Lung (tissue), 12 donors: Measurements from ENCODE around the gene SVIL. TPM values are rescaled to one million over a fixed set of nuclear protein-coding genes. Genes with fewer than 3 reads are reported as not detected.
"Not testable (repeated sequence)": the region's sequence is repeated elsewhere in the genome, so short reads cannot be mapped to it uniquely, and the experiment has no call there.

Experiments used
- ATAC-seq: fragments of 200-7000 bp; cut with Tn5 transposase; one replicate; pipeline ENCODE4 v1.9.1; 2020; ENCODE audit warnings: moderate number of reproducible peaks; ENCODE audit not compliant: insufficient read depth, low FRiP score
- DNase-seq, 3 donors: peaks; one replicate each; pipeline ENCODE4 v3.0.0-alpha.2; 2013 to 2017
- H3K27ac ChIP-seq, 2 donors: one replicate each; pipeline ENCODE4 v1.5.1; 2013; ENCODE audit warnings: mild to moderate bottlenecking in 2 of 2, moderate library complexity in 2 of 2, control low read depth in 1 of 2, inconsistent platforms in 1 of 2, low read depth in 1 of 2, low read length in 1 of 2
- H3K27me3 ChIP-seq, 3 donors: one replicate each; pipeline ENCODE4 v1.5.1; 2013; ENCODE audit warnings: low read length in 2 of 3; ENCODE audit not compliant: control insufficient read depth in 3 of 3, insufficient read depth in 3 of 3
- H3K36me3 ChIP-seq, 4 donors: one replicate each; pipeline ENCODE4 v1.5.1; 2013; ENCODE audit warnings: low read length in 4 of 4, mild to moderate bottlenecking in 1 of 4, moderate library complexity in 1 of 4; ENCODE audit not compliant: control insufficient read depth in 4 of 4, insufficient read depth in 4 of 4
- H3K4me1 ChIP-seq, 5 donors: one replicate each; pipeline ENCODE4 v1.5.1; 2013; ENCODE audit warnings: low read length in 5 of 5, mild to moderate bottlenecking in 2 of 5, moderate library complexity in 1 of 5; ENCODE audit not compliant: control insufficient read depth in 5 of 5, insufficient read depth in 5 of 5
- H3K4me3 ChIP-seq: one replicate; pipeline ENCODE4 v1.5.1; 2013; ENCODE audit warnings: mild to moderate bottlenecking, control low read depth, moderate library complexity
- H3K9ac ChIP-seq, 2 donors: one replicate each; pipeline ENCODE4 v1.5.1; 2013; ENCODE audit warnings: low read length in 2 of 2, control low read depth in 1 of 2; ENCODE audit not compliant: insufficient read depth in 1 of 2
- H3K9me3 ChIP-seq, 4 donors: one replicate each; pipeline ENCODE4 v1.5.1; 2013; ENCODE audit warnings: low read length in 3 of 4, mild to moderate bottlenecking in 1 of 4, moderate library complexity in 1 of 4; ENCODE audit not compliant: control insufficient read depth in 4 of 4, insufficient read depth in 3 of 4
- CTCF ChIP-seq: IDR thresholded peaks from 2 replicates; pipeline ENCODE4 v1.5.1; 2012; ENCODE audit warnings: mild to moderate bottlenecking; ENCODE audit errors: control extremely low read depth, extremely low read depth
- WGBS, 2 donors: extraction: QIAGEN DNeasy Blood & Tissue Kit; methylation state at CpG; one replicate each; pipeline ENCODE4 v1.1.7; 2013; 5-methylcytosine and 5-hydroxymethylcytosine counted together
- polyA plus RNA-seq, 2 donors: library from polyadenylated mRNA; stranded (reverse); fragments of 200-250 nt; gene quantifications; one replicate each; pipeline ENCODE4 v1.2.1, GENCODE V29; 2013
- total RNA-seq, 2 donors: library from RNA; depleted of rRNA in 1 of 2; stranded (reverse); fragments of >200 nt in 1 of 2; gene quantifications; one replicate each; pipeline ENCODE4 v1.2.1, GENCODE V29; 2014 to 2021
- donor health status: control.
- donor health status: control.
- donor health status: Bipolar disorder and iron deficiency.
- donor health status: healthy.
- donor health status: DM: yes; HTN: yes; CAD: no.

The SVIL gene
- total and polyA plus RNA-seq, 4 donors, result 13.6 to 117 (median 44.0) TPM

GRCh38 chr10:29590915-29591650 is 43.7 kb downstream of the SVIL start:
- Histone ChIP-seq H3K27me3 (no peaks in the 10 kb centered on the region), H3K27ac (peak overlapping the region in 1 of 2 donors; percentile 68), H3K9ac (no peak overlapping the region), H3K36me3 (no peaks in the 10 kb centered on the region), H3K4me1 (peaks cover 0 to 15% (median 7%) of the 10 kb centered on the region in 5 donors), H3K9me3 (no peaks in the 10 kb centered on the region), H3K4me3 (no peak overlapping the region)
- ATAC-seq, result no peak
- 70 to 85% methylated on average over 2 of the region's 2 CpGs for WGBS, 2 donors
- no peak for TF ChIP-seq CTCF
- no peak for DNase-seq

GRCh38 chr10:29588629-29589421 is 45.9 kb downstream of the SVIL start:
- H3K36me3 ChIP-seq, result no peaks in the 10 kb centered on the region
- ATAC-seq (no peak), DNase-seq (peak; percentile 23 to 35 (median 33))
- H3K4me3 ChIP-seq, result no peak overlapping the region
- 51 to 71% methylated on average over 14 of the region's 14 CpGs for WGBS, 2 donors
- peaks cover 0 to 15% (median 7%) of the 10 kb centered on the region in 5 donors for H3K4me1 ChIP-seq
- peak overlapping the region; percentile 67 to 91 for H3K27ac ChIP-seq
- no peak for TF ChIP-seq CTCF
- no peaks in the 10 kb centered on the region for H3K9me3 ChIP-seq
- no peak overlapping the region for H3K9ac ChIP-seq
- no peaks in the 10 kb centered on the region for H3K27me3 ChIP-seq

GRCh38 chr10:29587750-29588628 is 46.8 kb downstream of the SVIL start:
- H3K27ac ChIP-seq, result peak overlapping the region; percentile 31 to 91
- DNase-seq, H3K36me3 ChIP-seq, H3K4me3 ChIP-seq, H3K9ac ChIP-seq, H3K9me3 ChIP-seq, ATAC-seq, H3K27me3 ChIP-seq: not testable (repeated sequence)
- H3K4me1 ChIP-seq, result peaks cover 0 to 15% (median 7%) of the 10 kb centered on the region in 5 donors
- WGBS, 2 donors, result 53 to 71% methylated on average over 11 to 15 of the region's 19 CpGs

GRCh38 chr10:29587102-29587749 is 47.5 kb downstream of the SVIL start:
- DNase-seq, H3K9ac ChIP-seq, H3K27me3 ChIP-seq, H3K36me3 ChIP-seq, ATAC-seq, H3K9me3 ChIP-seq, H3K4me3 ChIP-seq: not testable (repeated sequence)
- 70 to 79% methylated on average over 14 to 15 of the region's 15 CpGs for WGBS, 2 donors
- peaks cover 0 to 15% (median 7%) of the 10 kb centered on the region in 5 donors for H3K4me1 ChIP-seq
- H3K27ac ChIP-seq, result peak overlapping the region; percentile 31 to 90
